ENCODE data around the gene CLIC1.

- TF ChIP-seq POLR2A (IDR thresholded peaks at IDR 0.05; ENCODE audit: low read depth, low read length) (no peak), MAX (IDR thresholded peaks at IDR 0.05; ENCODE audit: low read depth, low read length) (no peak), ATF2 (IDR thresholded peaks at IDR 0.05; ENCODE audit: low read length) (no peak), KDM1A (IDR thresholded peaks at IDR 0.05; ENCODE audit: borderline replicate concordance) (no peak), USF2 (IDR thresholded peaks at IDR 0.05; ENCODE audit: borderline replicate concordance, low read depth, low read length) (no peak), YY1 (IDR thresholded peaks at IDR 0.05; ENCODE audit: low read depth, low read length) (no peak), CEBPB (IDR thresholded peaks at IDR 0.05; ENCODE audit: borderline replicate concordance in 1 of 2, low read depth in 2 of 2, low read length in 2 of 2) (no peak), TCF7 (IDR thresholded peaks at IDR 0.05; ENCODE audit: borderline replicate concordance) (no peak), NFIC (IDR thresholded peaks at IDR 0.05; ENCODE audit: low read depth, low read length) (no peak), NR2C2 (IDR thresholded peaks at IDR 0.05; ENCODE audit: borderline replicate concordance, control insufficient read depth, insufficient read length, low read depth) (no peak), EP300 (IDR thresholded peaks at IDR 0.05; ENCODE audit: borderline replicate concordance in 1 of 2, control insufficient read depth in 1 of 2, low read depth in 2 of 2, low read length in 2 of 2) (no peak), ZNF687 (IDR thresholded peaks at IDR 0.05) (no peak)
These were observed 14.2 kb downstream of the CLIC1 start for GRCh38 chr6:31722173-31722572.

Measured in GM12878 (cell line).